Measurements from ENCODE around the gene CHRND. TPM values are rescaled to one million over a fixed set of nuclear protein-coding genes. Genes with fewer than 3 reads are reported as not detected.

CHRND gene
- total RNA-seq, 2 donors from 2014 or later, result not detected

DNA sequence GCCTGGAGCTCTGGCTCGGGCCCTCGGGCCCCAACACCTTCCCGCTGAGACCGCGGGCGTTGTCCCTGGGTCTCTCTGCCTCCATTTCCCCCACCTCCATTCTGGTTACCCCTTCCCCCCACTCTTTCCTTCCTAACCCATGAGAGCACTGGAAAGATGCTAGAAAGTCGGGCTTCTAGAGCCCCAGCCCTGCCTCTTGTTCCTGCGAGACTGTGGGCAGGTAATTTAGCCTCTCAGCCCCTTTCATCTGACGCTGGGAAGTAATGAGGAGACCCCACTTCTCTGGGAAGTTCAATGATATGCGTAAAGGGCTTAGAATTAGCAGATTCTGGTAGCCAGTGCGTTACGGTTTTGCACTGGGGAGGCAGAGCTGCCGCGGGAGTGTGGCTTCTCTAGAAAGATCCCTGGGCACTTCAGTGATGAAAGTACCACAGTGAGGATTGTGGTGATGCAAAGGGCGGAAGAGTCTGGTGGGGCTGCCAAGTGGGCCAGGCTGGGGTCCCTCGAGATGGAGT, 22.1 kb upstream of the CHRND start:
- Histone ChIP-seq H3K4me3 (peak overlapping the region; percentile 30), H3K36me3 (no peaks in the 10 kb centered on the region), H3K27ac (no peak overlapping the region), H3K4me1 (no peaks in the 10 kb centered on the region), H3K9ac (ENCODE audit: low read depth in 2 of 2, low read length in 2 of 2) (no peak overlapping the region), H3K27me3 (peaks cover 28% of the 10 kb centered on the region), H3K9me3 (no peaks in the 10 kb centered on the region)
- intact Hi-C loops (cut with DNase I), result no loop called here
- TF ChIP-seq, protein P1, sequence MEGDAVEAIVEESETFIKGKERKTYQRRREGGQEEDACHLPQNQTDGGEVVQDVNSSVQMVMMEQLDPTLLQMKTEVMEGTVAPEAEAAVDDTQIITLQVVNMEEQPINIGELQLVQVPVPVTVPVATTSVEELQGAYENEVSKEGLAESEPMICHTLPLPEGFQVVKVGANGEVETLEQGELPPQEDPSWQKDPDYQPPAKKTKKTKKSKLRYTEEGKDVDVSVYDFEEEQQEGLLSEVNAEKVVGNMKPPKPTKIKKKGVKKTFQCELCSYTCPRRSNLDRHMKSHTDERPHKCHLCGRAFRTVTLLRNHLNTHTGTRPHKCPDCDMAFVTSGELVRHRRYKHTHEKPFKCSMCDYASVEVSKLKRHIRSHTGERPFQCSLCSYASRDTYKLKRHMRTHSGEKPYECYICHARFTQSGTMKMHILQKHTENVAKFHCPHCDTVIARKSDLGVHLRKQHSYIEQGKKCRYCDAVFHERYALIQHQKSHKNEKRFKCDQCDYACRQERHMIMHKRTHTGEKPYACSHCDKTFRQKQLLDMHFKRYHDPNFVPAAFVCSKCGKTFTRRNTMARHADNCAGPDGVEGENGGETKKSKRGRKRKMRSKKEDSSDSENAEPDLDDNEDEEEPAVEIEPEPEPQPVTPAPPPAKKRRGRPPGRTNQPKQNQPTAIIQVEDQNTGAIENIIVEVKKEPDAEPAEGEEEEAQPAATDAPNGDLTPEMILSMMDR (IDR thresholded peaks at IDR 0.05), result no peak
- DNase-seq, result no peak

DNA sequence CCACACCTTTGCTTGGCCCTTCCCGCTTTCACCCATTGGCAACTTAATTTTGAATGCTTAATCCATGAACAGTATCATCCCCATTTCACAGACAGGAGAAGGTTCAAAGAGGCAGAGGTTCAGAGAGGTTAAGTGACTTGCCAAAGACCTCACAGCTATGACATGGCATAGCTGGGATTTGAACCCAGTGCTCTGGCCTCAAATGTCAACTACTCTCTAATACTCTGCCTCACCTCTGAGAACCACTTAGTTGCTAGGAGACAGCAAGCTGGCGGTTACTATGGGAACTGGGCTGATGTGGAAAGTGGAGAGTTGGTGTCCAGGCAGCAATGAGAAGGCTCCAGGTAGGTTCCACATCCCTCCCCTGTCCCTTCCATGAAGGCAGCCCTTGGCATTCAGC, 21.5 kb upstream of the CHRND start:
- Histone ChIP-seq H3K9me3 (no peaks in the 10 kb centered on the region), H3K4me1 (no peaks in the 10 kb centered on the region), H3K4me3 (no peak overlapping the region), H3K27me3 (peaks cover 28% of the 10 kb centered on the region), H3K9ac (ENCODE audit: low read depth in 2 of 2, low read length in 2 of 2) (no peak overlapping the region), H3K36me3 (no peaks in the 10 kb centered on the region), H3K27ac (no peak overlapping the region)
- TF ChIP-seq, protein P1 (IDR thresholded peaks at IDR 0.05), result no peak
- DNase-seq, result no peak
- intact Hi-C loops (cut with DNase I), result no loop called here

DNA sequence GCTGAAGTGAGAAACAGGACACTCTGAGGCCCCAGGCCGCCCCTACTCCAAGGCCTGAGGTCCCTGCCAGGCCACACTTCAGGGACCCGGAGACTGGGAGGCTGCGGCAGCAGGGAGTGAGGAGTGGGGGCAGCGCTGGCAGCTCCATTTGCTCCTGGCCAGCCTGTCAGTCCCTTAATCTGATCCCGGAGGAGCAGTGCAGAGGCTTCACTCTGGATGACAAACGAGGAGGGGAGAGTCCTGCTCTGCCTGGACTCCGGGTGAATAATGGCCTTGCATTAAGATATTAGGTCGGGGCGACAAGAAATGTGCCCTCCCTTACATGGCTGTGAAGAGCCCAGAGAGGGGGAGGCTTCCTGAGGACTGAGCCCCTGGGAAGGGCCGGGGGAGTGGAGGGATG, 20.1 kb upstream of the CHRND start:
- peaks cover 28% of the 10 kb centered on the region for H3K27me3 ChIP-seq
- intact Hi-C loops (cut with DNase I), result no loop called here
- H3K9ac ChIP-seq (ENCODE audit: low read depth in 2 of 2, low read length in 2 of 2), result no peak overlapping the region
- DNase-seq, result no peak
- H3K4me1 ChIP-seq, result no peaks in the 10 kb centered on the region
- H3K27ac ChIP-seq, result no peak overlapping the region
- no peak overlapping the region for H3K4me3 ChIP-seq
- no peaks in the 10 kb centered on the region for H3K36me3 ChIP-seq
- H3K9me3 ChIP-seq, result no peaks in the 10 kb centered on the region
- TF ChIP-seq, protein P1 (IDR thresholded peaks at IDR 0.05), result no peak

DNA sequence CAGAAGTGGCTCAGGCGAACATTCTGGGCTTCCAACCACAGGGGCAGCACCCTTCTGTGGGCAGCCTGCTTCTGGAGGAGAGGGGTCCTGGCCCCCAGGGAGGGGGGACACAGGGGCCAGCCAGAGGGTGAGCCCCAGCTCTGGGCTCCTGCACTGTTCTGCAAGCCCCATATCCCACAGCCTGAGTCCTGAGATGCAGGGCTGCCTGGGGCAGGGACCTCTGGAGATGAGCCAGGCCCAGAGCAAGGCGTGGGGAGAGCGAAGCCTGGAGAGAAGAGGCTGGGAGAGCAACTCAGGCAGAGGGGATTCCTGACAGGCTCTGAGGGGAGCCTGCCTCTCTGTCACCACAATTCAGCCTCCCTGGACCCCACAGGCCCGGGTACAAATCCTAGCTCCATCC, 19.3 kb upstream of the CHRND start:
- Histone ChIP-seq H3K27ac (no peak overlapping the region), H3K4me3 (no peak overlapping the region), H3K9ac (ENCODE audit: low read depth in 2 of 2, low read length in 2 of 2) (no peak overlapping the region), H3K9me3 (no peaks in the 10 kb centered on the region), H3K36me3 (no peaks in the 10 kb centered on the region), H3K27me3 (peaks cover 28% of the 10 kb centered on the region), H3K4me1 (no peaks in the 10 kb centered on the region)
- no peak for DNase-seq
- TF ChIP-seq, protein P1 (IDR thresholded peaks at IDR 0.05), result no peak
- intact Hi-C loops (cut with DNase I), result no loop called here

DNA sequence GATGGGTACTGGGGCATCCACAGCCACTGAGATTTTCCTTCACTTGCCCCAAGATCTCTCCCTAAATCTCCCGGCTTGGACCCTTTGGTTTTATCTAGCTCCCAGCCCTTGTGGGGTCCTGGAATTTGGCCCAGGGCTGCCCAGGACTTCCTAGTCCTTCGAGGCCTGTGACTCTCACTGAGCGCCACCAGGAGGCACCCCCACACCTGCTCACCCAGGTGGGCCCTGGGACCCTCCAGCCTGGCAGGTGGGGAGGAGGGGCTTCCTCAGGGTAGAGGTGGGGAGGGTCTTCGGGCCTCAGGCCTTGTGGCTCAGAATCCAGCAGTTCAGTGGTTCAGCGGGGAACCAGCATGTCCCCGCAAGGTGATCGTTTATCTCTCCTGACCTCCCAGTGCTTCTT, 17.7 kb upstream of the CHRND start:
- no peaks in the 10 kb centered on the region for H3K9me3 ChIP-seq
- no peak overlapping the region for H3K4me3 ChIP-seq
- no peaks in the 10 kb centered on the region for H3K4me1 ChIP-seq
- intact Hi-C loops (cut with DNase I), result no loop called here
- H3K9ac ChIP-seq (ENCODE audit: low read depth in 2 of 2, low read length in 2 of 2), result no peak overlapping the region
- no peak for DNase-seq
- H3K27me3 ChIP-seq, result peaks cover 19% of the 10 kb centered on the region
- TF ChIP-seq, protein P1 (IDR thresholded peaks at IDR 0.05), result no peak
- no peaks in the 10 kb centered on the region for H3K36me3 ChIP-seq
- no peak overlapping the region for H3K27ac ChIP-seq

Measured in colonic mucosa (tissue), 4 donors.